ENCODE data around the gene CARMIL1. TPM values are rescaled to one million over a fixed set of nuclear protein-coding genes. Genes with fewer than 3 reads are reported as not detected.

Gene CARMIL1
- total and polyA plus RNA-seq, 11 donors = 2.4 to 9.1 (median 5.3) TPM

GRCh38 chr6:25487012-25487411 lies 207.8 kb downstream of the CARMIL1 start:
- Histone ChIP-seq H3K4me1 (peaks cover 0 to 28% (median 15%) of the 10 kb centered on the region in 12 donors), H3K27ac (peak overlapping the region in 2 of 12 donors; percentile 16 to 41), H3K27me3 (no peaks in the 10 kb centered on the region), H3K9me3 (no peaks in the 10 kb centered on the region), H3K36me3 (peaks cover 0 to 10% (median 0%) of the 10 kb centered on the region in 9 donors), H3K4me3 (no peak overlapping the region)
- WGBS, 4 donors = 83 to 87% (median 84%) methylated on average over 5 of the region's 5 CpGs
- no peak for TF ChIP-seq POLR2A (IDR thresholded peaks at IDR 0.05)
- TF ChIP-seq, protein P1, sequence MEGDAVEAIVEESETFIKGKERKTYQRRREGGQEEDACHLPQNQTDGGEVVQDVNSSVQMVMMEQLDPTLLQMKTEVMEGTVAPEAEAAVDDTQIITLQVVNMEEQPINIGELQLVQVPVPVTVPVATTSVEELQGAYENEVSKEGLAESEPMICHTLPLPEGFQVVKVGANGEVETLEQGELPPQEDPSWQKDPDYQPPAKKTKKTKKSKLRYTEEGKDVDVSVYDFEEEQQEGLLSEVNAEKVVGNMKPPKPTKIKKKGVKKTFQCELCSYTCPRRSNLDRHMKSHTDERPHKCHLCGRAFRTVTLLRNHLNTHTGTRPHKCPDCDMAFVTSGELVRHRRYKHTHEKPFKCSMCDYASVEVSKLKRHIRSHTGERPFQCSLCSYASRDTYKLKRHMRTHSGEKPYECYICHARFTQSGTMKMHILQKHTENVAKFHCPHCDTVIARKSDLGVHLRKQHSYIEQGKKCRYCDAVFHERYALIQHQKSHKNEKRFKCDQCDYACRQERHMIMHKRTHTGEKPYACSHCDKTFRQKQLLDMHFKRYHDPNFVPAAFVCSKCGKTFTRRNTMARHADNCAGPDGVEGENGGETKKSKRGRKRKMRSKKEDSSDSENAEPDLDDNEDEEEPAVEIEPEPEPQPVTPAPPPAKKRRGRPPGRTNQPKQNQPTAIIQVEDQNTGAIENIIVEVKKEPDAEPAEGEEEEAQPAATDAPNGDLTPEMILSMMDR (IDR thresholded peaks at IDR 0.05) = no peak
- DNase-seq = no peak
- intact Hi-C loops (cut with DNase I) = loop anchor here in 1 of 10 donors (5.0 kb wide), 1 partner anchor 265 kb away; no protein-coding TSS in a partner anchor
- no peak for ATAC-seq

GRCh38 chr6:25488156-25488555 lies 209.0 kb downstream of the CARMIL1 start:
- no peak for TF ChIP-seq POLR2A (IDR thresholded peaks at IDR 0.05)
- TF ChIP-seq, protein P1 (IDR thresholded peaks at IDR 0.05) = no peak
- H3K4me1 ChIP-seq = peaks cover 0 to 28% (median 15%) of the 10 kb centered on the region in 12 donors
- H3K36me3 ChIP-seq = peaks cover 0 to 11% (median 0%) of the 10 kb centered on the region in 9 donors
- no peaks in the 10 kb centered on the region for H3K27me3 ChIP-seq
- intact Hi-C loops (cut with DNase I) = loop anchor here in 3 of 10 donors (2.0 to 5.0 kb wide), 3 partner anchors 209 to 266 kb away; partner anchors contain the start of gene CARMIL1 (in 1 of the 3)
- no peaks in the 10 kb centered on the region for H3K9me3 ChIP-seq
- no peak for DNase-seq
- WGBS, 4 donors = 88 to 92% (median 91%) methylated on average over 3 of the region's 3 CpGs
- no peak for ATAC-seq
- H3K27ac ChIP-seq = no peak overlapping the region
- H3K4me3 ChIP-seq = no peak overlapping the region

DNA sequence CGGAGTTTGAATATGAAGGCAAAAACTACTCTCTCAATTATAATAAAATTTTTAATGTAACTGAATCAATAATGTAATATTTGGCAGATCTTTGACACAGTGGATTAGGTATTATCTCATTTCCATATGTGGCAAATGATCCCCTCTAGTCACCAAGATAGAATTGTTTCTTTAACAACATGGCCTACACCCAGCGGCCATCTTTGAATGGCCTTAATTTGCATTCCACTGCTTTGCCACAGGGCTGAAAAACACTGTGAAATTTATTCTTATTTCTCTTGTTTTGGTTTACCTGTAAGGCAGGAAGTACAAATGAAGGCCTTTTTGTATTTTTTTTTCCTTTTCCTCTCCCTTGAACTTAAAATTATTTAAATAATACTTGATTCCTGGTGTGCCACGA lies 210.2 kb downstream of the CARMIL1 start:
- Histone ChIP-seq H3K4me1 (peaks cover 0 to 28% (median 15%) of the 10 kb centered on the region in 12 donors), H3K36me3 (peaks cover 0 to 17% (median 0%) of the 10 kb centered on the region in 9 donors), H3K4me3 (no peak overlapping the region), H3K9me3 (no peaks in the 10 kb centered on the region), H3K27ac (peak overlapping the region in 3 of 12 donors; percentile 6 to 37 (median 26)), H3K27me3 (no peaks in the 10 kb centered on the region)
- DNase-seq (no peak), ATAC-seq (no peak)
- intact Hi-C loops (cut with DNase I) = loop anchor here in 3 of 10 donors (2.0 to 5.0 kb wide), 3 partner anchors 211 to 267 kb away; partner anchors contain the start of gene CARMIL1 (in 1 of the 3)
- WGBS, 4 donors = 75 to 84% (median 79%) methylated on average over 3 of the region's 3 CpGs
- TF ChIP-seq, protein P1 (IDR thresholded peaks at IDR 0.05) = no peak
- TF ChIP-seq POLR2A (IDR thresholded peaks at IDR 0.05) = no peak

- H3K4me1 ChIP-seq = peaks cover 0 to 28% (median 15%) of the 10 kb centered on the region in 12 donors
- WGBS, 4 donors = 57 to 72% (median 64%) methylated on average over 9 of the region's 9 CpGs
- peak; percentile 61 to 74 (median 72) for DNase-seq
- TF ChIP-seq POLR2A (IDR thresholded peaks at IDR 0.05) = no peak
- TF ChIP-seq, protein P1 (IDR thresholded peaks at IDR 0.05) = peak; percentile 59 to 87 (median 78)
- ATAC-seq = peak; percentile 57 to 90 (median 86)
- no peak overlapping the region for H3K4me3 ChIP-seq
- no peaks in the 10 kb centered on the region for H3K27me3 ChIP-seq
- no peaks in the 10 kb centered on the region for H3K9me3 ChIP-seq
- intact Hi-C loops (cut with DNase I) = loop anchor here in 9 of 10 donors (1.0 to 5.0 kb wide), 6 partner anchors 211 to 268 kb away; partner anchors contain the start of gene CARMIL1 (in 8 of the 9)
- H3K27ac ChIP-seq = peak overlapping the region in 4 of 12 donors; percentile 6 to 37 (median 26)
- H3K36me3 ChIP-seq = peaks cover 0 to 24% (median 0%) of the 10 kb centered on the region in 9 donors
Measured at GRCh38 chr6:25490018-25490801, 211.0 kb downstream of the CARMIL1 start.

All from heart left ventricle (tissue), 16 donors.